Left ventricle myocardium superior (tissue), 1 donor: ENCODE results near the gene AOX1. TPM values are rescaled to one million over a fixed set of nuclear protein-coding genes. Genes with fewer than 3 reads are reported as not detected.
A peak's percentile ranks its signal among the peaks of the same experiment; 100 is the strongest.
"Not testable (repeated sequence)": the region's sequence is repeated elsewhere in the genome, so short reads cannot be mapped to it uniquely, and the experiment has no call there.

Experiments used
- ATAC-seq: fragments of 200-7000 bp; cut with Tn5 transposase; one replicate; pipeline ENCODE4 v1.9.1; 2020; ENCODE audit warnings: mild to moderate bottlenecking, moderate library complexity
- DNase-seq: peaks from one replicate; pipeline ENCODE4 v3.0.0-alpha.2; 2020
- intact Hi-C: fragments of 100-400 bp; cut with micrococcal nuclease; formaldehyde crosslinking; loops from one replicate; pipeline ENCODE4 v1.11.0; 2022
- total RNA-seq: library from RNA; stranded (reverse); fragmentation: NEBNext Ultra II Directional; extraction: Animal tissue kit (Norgen Biotek cat#: 25700); gene quantifications from one replicate; pipeline ENCODE4 v1.2.1, GENCODE V29; 2021
- donor health status: DM: no; HTN: yes; CAD: no; lungs with severe emphysema.

AOX1 gene
- total RNA-seq, 1 donor from 2014 or later, result 8.7 TPM

DNA sequence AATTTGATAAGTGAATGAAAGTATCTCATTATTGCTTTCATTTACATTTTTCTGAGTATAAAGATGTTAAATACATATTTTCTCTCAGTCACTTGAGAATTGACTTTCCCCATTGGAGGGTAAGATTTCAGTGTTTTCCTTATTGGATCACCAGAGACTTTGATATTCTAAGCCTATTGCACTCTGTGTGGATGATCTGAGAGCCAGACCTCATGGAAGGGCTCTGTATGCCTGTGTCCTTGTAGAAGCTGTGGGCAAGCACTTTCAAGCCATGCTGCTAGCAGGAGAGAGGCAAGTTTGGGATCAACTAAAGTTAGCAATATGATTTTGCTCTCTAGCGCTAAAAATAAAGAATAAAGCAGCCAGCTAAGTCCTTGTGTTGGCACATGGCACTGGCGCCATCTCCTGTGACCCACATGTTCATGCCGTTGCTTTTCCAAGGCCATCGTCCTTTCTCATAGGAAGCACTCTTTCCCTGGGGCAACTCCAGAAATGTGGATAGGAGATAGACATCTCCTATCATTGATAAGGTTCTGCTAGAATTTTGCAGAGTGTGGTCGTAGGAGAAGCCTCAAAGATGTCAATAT, 72.6 kb downstream of the AOX1 start:
- ATAC-seq (no peak), DNase-seq (no peak)
- intact Hi-C loops, result no loop called here

- intact Hi-C loops, result no loop called here
- ATAC-seq (no peak), DNase-seq (no peak)
These were observed 73.6 kb downstream of the AOX1 start for GRCh38 chr2:200659410-200659809.

GRCh38 chr2:200661477-200661876, 75.7 kb downstream of the AOX1 start:
- ATAC-seq, result no peak
- DNase-seq, result no peak
- intact Hi-C loops, result no loop called here

DNA sequence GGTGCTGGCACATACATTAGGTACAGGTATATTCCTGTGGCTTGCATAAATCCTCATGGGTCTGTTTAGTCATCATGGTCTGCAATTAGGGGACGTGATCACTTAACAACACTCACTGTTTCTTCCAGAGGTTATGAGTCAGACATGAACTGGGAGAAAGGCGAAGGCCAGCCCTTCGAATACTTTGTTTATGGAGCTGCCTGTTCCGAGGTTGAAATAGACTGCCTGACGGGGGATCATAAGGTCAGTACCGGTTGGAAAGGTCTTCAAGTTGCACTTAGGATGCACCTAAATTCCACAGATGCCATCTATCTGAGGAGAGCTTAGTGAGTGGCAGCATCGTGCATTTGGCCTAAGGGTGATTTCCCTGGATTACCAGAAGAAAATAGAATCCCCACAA, 76.9 kb downstream of the AOX1 start:
- intact Hi-C loops, result no loop called here
- DNase-seq (no peak), ATAC-seq (no peak)

- intact Hi-C loops, result no loop called here
- ATAC-seq (no peak), DNase-seq (no peak)
These were observed 79.1 kb downstream of the AOX1 start for GRCh38 chr2:200664770-200665494.

- no peak for DNase-seq
- intact Hi-C loops, result no loop called here
- ATAC-seq, result no peak
These were observed 80.0 kb downstream of the AOX1 start for GRCh38 chr2:200665626-200666453.

GRCh38 chr2:200667413-200667812, 81.6 kb downstream of the AOX1 start:
- ATAC-seq, result no peak
- intact Hi-C loops, result no loop called here
- no peak for DNase-seq

DNA sequence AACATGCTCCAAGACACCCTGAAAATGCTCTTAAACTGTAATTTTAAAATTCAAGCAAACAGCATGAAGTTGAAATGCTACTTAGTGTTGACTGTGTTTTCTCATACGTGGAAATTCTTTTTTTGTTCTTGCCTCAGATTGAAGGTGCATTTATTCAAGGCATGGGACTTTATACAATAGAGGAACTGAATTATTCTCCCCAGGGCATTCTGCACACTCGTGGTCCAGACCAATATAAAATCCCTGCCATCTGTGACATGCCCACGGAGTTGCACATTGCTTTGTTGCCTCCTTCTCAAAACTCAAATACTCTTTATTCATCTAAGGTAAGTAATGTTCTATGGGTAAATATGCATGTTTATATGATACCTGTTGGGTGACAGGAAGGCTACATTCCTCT, 82.7 kb downstream of the AOX1 start:
- intact Hi-C loops, result no loop called here
- ATAC-seq (no peak), DNase-seq (no peak)

- no peak for ATAC-seq
- DNase-seq, result no peak
- intact Hi-C loops, result no loop called here
These were observed 83.5 kb downstream of the AOX1 start for GRCh38 chr2:200669308-200669707.

- no peak for DNase-seq
- no peak for ATAC-seq
- intact Hi-C loops, result no loop called here
These were observed 84.5 kb downstream of the AOX1 start for GRCh38 chr2:200670313-200670712.

- intact Hi-C loops, result no loop called here
- DNase-seq, result no peak
- ATAC-seq, result no peak
These were observed 84.9 kb downstream of the AOX1 start for GRCh38 chr2:200670751-200671150.

- ATAC-seq, result no peak
- DNase-seq, result no peak
These were observed 87.4 kb downstream of the AOX1 start for GRCh38 chr2:200673191-200673590.

DNA sequence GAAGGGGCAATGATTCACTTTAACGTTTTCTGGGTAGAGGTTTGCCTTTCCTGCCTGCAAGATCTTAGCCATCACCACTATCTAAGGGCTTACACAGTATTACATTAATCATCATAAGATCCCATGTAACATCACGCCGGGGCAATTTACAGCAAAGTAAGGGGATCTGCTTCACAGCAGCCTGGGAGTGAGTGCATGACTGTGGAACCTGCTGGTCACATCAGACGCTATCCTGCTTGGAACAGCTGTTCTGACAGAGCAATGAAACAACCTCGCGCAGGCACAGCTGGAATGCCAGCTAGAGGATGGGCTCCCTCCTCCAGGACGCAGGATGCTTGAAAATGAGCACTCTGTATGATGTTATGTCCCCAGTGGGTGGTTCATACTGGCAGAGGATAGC, 89.0 kb downstream of the AOX1 start:
- DNase-seq (no peak), ATAC-seq (no peak)
- intact Hi-C loops, result no loop called here

More at GRCh38 chr2:200673191-200673590, 87.4 kb downstream of the AOX1 start:
- intact Hi-C loops, result no loop called here

- no peak for ATAC-seq
- DNase-seq, result no peak
- intact Hi-C loops, result no loop called here
These were observed 91.4 kb downstream of the AOX1 start for GRCh38 chr2:200677171-200677570.

DNA sequence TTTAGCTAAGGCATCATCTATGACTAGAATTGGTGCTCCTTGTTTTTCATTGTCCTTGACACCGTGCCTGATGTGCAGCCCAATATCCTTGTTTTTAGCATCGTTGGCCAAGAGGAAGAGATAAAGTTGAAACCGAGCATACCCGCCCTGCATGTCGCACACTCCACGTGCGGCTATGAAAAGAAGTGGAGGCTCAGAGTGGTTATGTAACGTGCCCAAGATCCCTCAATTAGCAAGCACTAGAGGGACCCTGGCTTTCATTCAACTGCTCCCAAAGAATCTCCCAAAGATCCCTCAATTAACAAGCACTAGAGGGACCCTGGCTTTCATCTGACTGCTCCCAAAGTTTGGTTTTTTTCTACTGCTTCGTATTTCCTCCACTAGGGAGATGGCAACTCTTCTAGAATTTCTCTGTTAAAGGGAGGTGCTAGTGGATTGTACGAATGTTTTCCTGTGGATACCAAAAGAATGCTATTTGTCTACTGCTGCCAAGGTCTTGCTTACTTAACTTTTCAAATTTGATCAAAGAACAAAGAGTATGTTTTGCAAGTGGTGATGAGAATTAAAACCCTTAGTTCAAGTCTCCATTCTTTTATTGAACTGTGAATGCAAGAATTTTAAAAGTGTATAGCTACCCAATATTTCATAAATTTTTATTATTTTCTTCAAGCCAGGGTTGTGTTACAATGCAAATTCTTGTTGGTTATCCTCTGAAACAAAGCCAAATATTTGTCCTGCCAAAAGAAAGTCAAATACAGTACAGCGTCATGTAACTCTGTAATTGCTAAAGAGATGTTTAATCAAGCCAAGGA, 92.1 kb downstream of the AOX1 start:
- intact Hi-C loops, result no loop called here
- DNase-seq (no peak), ATAC-seq (peak; percentile 84)

- intact Hi-C loops, result no loop called here
- DNase-seq (no peak), ATAC-seq (no peak)
These were observed 93.3 kb downstream of the AOX1 start for GRCh38 chr2:200679127-200679526.

DNA sequence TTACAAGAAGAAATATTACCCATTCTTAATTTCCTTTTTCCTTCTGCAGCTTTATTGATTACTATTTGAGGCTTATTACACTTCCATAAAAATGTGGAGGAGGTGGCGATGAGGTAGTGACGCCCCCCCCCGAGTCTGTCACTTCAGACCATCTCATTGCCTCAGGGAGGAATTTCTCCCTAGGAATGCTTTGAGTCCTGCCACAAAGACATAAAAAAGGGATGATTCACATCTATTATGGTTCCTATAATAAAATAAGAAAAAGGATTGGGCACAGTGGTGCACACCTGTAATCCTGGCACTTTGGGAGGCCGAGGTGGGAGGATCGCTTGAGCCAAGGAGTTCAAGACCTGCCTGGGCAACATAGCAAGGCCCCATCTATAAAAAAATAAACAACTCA, 93.7 kb downstream of the AOX1 start:
- DNase-seq (no peak), ATAC-seq (no peak)
- intact Hi-C loops, result no loop called here

- DNase-seq (no peak), ATAC-seq (peak; percentile 18)
- intact Hi-C loops, result no loop called here
These were observed 95.9 kb downstream of the AOX1 start for GRCh38 chr2:200681697-200682096.

- DNase-seq, ATAC-seq, intact Hi-C loops: not testable (repeated sequence)
These were observed 96.6 kb downstream of the AOX1 start for GRCh38 chr2:200682407-200682806.
